MM.1S (cell line): Measurements from ENCODE around the gene CDYL2.

Experiments used
- DNase-seq: peaks from one replicate; pipeline ENCODE4 v3.0.0-alpha.2; 2015
- H2AFZ ChIP-seq: fragments of 300-600 bp; sonication (generic); 2 replicates; pipeline ENCODE4 v1.6.0; 2016; ENCODE audit warnings: antibody characterized with exemption, low read length
- H3F3A ChIP-seq: fragments of 300-600 bp; sonication (generic); 2 replicates; pipeline ENCODE4 v1.6.1; 2016; ENCODE audit warnings: mild to moderate bottlenecking, antibody characterized with exemption, low read length, moderate library complexity, mixed read lengths; ENCODE audit not compliant: insufficient read depth
- H3K27ac ChIP-seq: fragments of 300-600 bp; sonication (generic); 2 replicates; pipeline ENCODE4 v1.5.1; 2016; ENCODE audit warnings: mild to moderate bottlenecking, low read length
- H3K27me3 ChIP-seq: fragments of 300-600 bp; sonication (generic); replicated peaks from 2 replicates; pipeline ENCODE4 v1.6.0; 2016; ENCODE audit warnings: low read length; ENCODE audit not compliant: insufficient read depth
- H3K36me3 ChIP-seq: fragments of 300-600 bp; sonication (generic); replicated peaks from 2 replicates; pipeline ENCODE4 v1.6.1; 2016; ENCODE audit warnings: mild to moderate bottlenecking, low read length, mixed read lengths; ENCODE audit not compliant: insufficient read depth
- H3K4me1 ChIP-seq: fragments of 300-600 bp; sonication (generic); 2 replicates; pipeline ENCODE4 v1.6.1; 2016; ENCODE audit warnings: low read length, mixed read lengths
- H3K4me2 ChIP-seq: fragments of 300-600 bp; sonication (generic); 2 replicates; pipeline ENCODE4 v1.6.0; 2016; ENCODE audit warnings: low read depth, low read length
- H3K4me3 ChIP-seq: fragments of 300-600 bp; sonication (generic); 2 replicates; pipeline ENCODE4 v1.5.1; 2016; ENCODE audit warnings: low read length, mixed read lengths
- H3K79me2 ChIP-seq: fragments of 300-600 bp; sonication (generic); 2 replicates; pipeline ENCODE4 v1.6.1; 2016; ENCODE audit warnings: mixed run types, low read length, mixed read lengths
- H3K9ac ChIP-seq: fragments of 300-600 bp; sonication (generic); 2 replicates; pipeline ENCODE4 v1.6.1; 2016; ENCODE audit warnings: low read length, mixed read lengths
- H3K9me2 ChIP-seq: fragments of 300-600 bp; sonication (generic); replicated peaks from 2 replicates; pipeline ENCODE4 v1.6.1; 2016; ENCODE audit warnings: mild to moderate bottlenecking, low read length, mixed read lengths; ENCODE audit not compliant: insufficient read depth
- H3K9me3 ChIP-seq: fragments of 300-600 bp; sonication (generic); replicated peaks from 2 replicates; pipeline ENCODE4 v1.6.1; 2016; ENCODE audit warnings: mild to moderate bottlenecking, low read length, mixed read lengths; ENCODE audit not compliant: insufficient read depth
- H4K20me1 ChIP-seq: fragments of 300-600 bp; sonication (generic); 2 replicates; pipeline ENCODE4 v1.6.1; 2016; ENCODE audit warnings: mild to moderate bottlenecking, low read length, moderate library complexity, mixed read lengths; ENCODE audit not compliant: insufficient read depth
- EZH2 ChIP-seq: fragments of 300-600 bp; sonication (generic); optimal IDR thresholded peaks from 2 replicates; pipeline ENCODE3; 2017; ENCODE audit warnings: low read depth, mild to moderate bottlenecking, antibody characterized with exemption, low read length, mixed read lengths
- EZH2phosphoT487 ChIP-seq: fragments of 300-600 bp; sonication (generic); IDR thresholded peaks from 2 replicates; pipeline ENCODE4 v1.6.1; 2018; ENCODE audit warnings: antibody characterized with exemption, low read length
- TF ChIP-seq, protein P1 (sequence below): fragments of 300-600 bp; sonication (generic); IDR thresholded peaks from 2 replicates; pipeline ENCODE4 v1.5.1; 2016; ENCODE audit warnings: antibody characterized with exemption, low read length, mixed read lengths

CDYL2 gene

DNA sequence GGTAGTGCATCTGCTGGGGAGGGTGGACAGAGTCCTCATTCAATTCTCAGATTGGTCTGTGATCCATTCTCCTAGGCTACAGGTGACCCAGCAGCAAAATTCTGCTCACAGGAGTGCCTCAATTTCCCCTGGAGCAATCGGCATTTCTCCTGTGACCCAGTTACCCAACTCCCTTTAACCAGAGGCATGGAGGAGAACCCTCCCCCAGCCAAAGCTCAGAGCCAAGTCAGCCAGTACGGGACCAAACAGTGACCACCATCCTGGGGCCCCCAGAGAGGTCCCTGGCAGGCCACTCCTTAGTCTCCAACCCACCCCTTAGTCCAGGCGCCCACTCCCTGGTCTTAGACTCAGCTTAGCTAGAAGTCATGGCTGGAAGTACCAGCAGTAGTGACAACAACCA lies 188.0 kb downstream of the CDYL2 start:
- TF ChIP-seq, protein P1, sequence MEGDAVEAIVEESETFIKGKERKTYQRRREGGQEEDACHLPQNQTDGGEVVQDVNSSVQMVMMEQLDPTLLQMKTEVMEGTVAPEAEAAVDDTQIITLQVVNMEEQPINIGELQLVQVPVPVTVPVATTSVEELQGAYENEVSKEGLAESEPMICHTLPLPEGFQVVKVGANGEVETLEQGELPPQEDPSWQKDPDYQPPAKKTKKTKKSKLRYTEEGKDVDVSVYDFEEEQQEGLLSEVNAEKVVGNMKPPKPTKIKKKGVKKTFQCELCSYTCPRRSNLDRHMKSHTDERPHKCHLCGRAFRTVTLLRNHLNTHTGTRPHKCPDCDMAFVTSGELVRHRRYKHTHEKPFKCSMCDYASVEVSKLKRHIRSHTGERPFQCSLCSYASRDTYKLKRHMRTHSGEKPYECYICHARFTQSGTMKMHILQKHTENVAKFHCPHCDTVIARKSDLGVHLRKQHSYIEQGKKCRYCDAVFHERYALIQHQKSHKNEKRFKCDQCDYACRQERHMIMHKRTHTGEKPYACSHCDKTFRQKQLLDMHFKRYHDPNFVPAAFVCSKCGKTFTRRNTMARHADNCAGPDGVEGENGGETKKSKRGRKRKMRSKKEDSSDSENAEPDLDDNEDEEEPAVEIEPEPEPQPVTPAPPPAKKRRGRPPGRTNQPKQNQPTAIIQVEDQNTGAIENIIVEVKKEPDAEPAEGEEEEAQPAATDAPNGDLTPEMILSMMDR, result no peak
- TF ChIP-seq EZH2 (no peak), EZH2phosphoT487 (no peak)
- H3K9me3 ChIP-seq, result no peaks in the 10 kb centered on the region
- no peaks in the 10 kb centered on the region for H3K36me3 ChIP-seq
- no peak overlapping the region for H2AFZ ChIP-seq
- H3K9ac ChIP-seq, result no peak overlapping the region
- no peaks in the 10 kb centered on the region for H3K79me2 ChIP-seq
- H3K27ac ChIP-seq, result no peak overlapping the region
- H4K20me1 ChIP-seq, result no peaks in the 10 kb centered on the region
- no peaks in the 10 kb centered on the region for H3K9me2 ChIP-seq
- H3K4me2 ChIP-seq, result no peak overlapping the region
- no peaks in the 10 kb centered on the region for H3K4me1 ChIP-seq
- no peaks in the 10 kb centered on the region for H3K27me3 ChIP-seq
- DNase-seq, result no peak
- no peak overlapping the region for H3K4me3 ChIP-seq
- H3F3A ChIP-seq, result no peaks in the 10 kb centered on the region

DNA sequence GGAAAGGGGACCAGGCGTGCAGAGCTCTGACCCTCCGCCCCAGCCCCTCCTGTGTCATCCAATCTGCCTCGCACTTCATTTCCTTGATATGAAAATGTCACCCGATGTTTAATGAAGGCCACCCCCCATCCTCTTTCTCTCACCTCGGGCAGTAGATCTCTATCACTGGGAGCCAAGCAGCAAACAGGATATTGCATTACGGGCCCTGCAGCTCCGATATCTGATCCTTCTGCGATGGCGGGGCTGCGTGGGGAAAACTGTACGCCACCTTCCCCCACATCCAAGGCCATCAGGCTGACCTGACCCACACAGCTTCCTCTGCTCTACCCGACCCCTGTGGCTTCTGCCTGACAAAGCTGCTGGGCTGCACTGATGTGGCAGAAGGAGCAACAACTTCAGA lies 188.7 kb downstream of the CDYL2 start:
- Histone ChIP-seq H3K27ac (no peak overlapping the region), H3K9me2 (no peaks in the 10 kb centered on the region), H3K4me1 (no peaks in the 10 kb centered on the region), H3K9me3 (no peaks in the 10 kb centered on the region), H3F3A (no peaks in the 10 kb centered on the region), H4K20me1 (no peaks in the 10 kb centered on the region), H3K9ac (no peak overlapping the region), H3K4me3 (no peak overlapping the region), H3K4me2 (no peak overlapping the region), H3K27me3 (no peaks in the 10 kb centered on the region), H3K79me2 (no peaks in the 10 kb centered on the region), H2AFZ (no peak overlapping the region), H3K36me3 (no peaks in the 10 kb centered on the region)
- TF ChIP-seq EZH2phosphoT487, result no peak
- TF ChIP-seq, protein P1, result no peak
- no peak for TF ChIP-seq EZH2
- no peak for DNase-seq

DNA sequence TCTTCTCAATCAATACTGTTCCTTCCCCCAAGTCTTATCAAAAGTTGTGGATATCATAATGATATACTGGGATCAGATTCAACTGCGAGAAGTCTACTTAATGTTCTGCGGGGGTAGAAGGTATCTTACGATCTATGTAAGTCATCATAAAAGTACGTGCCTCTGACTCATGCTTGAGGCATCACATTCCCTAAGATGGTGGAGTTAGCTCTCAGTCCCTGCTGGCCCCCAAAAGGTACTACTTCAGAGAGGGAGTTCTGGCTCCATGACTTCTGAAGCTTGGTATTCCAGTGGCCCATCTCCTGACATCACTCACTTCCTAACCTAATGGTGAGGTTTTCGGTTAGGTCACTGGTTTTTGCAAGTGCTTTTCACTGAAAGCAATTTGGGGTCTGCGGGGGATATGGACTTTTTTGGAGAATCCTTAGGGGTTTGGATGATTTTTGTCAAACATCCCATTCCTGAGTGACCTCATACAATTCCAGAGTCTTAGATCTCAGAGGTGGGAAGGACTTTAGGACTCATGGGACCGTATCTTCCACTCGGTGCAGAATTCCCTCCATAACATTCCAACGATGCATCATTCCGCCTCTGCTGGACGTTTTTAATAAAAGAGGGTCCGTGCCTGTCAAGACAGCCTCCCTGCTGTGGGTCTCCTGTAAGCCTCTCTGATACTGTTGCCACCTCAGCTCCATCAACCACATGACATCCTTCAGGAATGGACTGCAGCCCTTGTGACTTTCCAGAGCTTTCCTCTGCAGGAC lies 189.3 kb downstream of the CDYL2 start:
- no peak overlapping the region for H3K4me3 ChIP-seq
- no peaks in the 10 kb centered on the region for H3K79me2 ChIP-seq
- H3K9me3 ChIP-seq, result no peaks in the 10 kb centered on the region
- no peaks in the 10 kb centered on the region for H4K20me1 ChIP-seq
- no peaks in the 10 kb centered on the region for H3K4me1 ChIP-seq
- no peak overlapping the region for H3K27ac ChIP-seq
- DNase-seq, result no peak
- H2AFZ ChIP-seq, result no peak overlapping the region
- H3K4me2 ChIP-seq, result no peak overlapping the region
- H3K27me3 ChIP-seq, result no peaks in the 10 kb centered on the region
- no peaks in the 10 kb centered on the region for H3K36me3 ChIP-seq
- no peak overlapping the region for H3K9ac ChIP-seq
- H3F3A ChIP-seq, result no peaks in the 10 kb centered on the region
- no peak for TF ChIP-seq EZH2
- TF ChIP-seq EZH2phosphoT487, result no peak
- TF ChIP-seq, protein P1, result no peak
- H3K9me2 ChIP-seq, result no peaks in the 10 kb centered on the region
